ENCODE results near the gene APBB1IP.
A peak's percentile ranks its signal among the peaks of the same experiment; 100 is the strongest.
"Not testable (repeated sequence)": the region's sequence is repeated elsewhere in the genome, so short reads cannot be mapped to it uniquely, and the experiment has no call there.

Gene APBB1IP, protein sequence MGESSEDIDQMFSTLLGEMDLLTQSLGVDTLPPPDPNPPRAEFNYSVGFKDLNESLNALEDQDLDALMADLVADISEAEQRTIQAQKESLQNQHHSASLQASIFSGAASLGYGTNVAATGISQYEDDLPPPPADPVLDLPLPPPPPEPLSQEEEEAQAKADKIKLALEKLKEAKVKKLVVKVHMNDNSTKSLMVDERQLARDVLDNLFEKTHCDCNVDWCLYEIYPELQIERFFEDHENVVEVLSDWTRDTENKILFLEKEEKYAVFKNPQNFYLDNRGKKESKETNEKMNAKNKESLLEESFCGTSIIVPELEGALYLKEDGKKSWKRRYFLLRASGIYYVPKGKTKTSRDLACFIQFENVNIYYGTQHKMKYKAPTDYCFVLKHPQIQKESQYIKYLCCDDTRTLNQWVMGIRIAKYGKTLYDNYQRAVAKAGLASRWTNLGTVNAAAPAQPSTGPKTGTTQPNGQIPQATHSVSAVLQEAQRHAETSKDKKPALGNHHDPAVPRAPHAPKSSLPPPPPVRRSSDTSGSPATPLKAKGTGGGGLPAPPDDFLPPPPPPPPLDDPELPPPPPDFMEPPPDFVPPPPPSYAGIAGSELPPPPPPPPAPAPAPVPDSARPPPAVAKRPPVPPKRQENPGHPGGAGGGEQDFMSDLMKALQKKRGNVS

DNA sequence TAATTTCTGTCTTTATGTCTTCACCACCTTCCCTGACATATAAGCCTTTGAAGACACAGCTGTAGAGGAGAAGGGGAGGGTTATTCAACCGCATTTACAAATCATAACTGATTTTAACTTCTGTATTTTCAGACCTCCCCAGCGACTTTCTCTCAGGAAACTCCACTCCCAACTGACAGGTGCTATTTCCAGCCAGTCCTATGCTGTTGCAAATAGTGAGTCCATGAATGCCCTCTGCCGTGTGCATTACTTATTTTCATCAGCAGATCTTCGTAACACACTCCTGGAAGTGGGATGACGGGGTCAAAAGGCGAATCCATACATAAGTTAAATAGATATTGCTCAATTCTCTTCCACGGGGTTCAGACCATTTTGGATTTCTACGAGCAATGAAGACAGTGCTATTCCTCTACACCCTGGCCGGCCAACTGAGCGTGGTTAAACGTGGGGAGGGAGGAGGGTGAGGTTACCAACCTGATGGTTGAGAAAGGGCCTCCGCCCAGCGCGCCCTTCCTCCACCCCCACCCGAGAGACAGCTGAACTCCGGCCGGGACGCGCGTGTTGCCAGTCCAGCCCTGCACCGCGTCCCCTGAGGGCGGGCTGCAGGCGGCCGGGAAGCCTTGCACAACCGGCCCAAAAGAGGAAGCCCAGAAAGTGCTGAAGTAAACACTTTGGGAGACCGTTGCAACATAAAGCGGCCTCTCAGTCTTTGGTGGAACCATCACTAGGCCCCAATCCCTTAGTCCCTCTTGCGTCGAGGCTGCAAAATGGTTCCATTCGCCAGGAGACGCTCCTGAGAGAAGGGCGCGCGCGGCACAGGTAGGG is at the start of gene APBB1IP:
Gene APBB1IP, plus strand, starts transcription at position 705 of the 825 bp plus-strand sequence. CDS start 53,986 bp downstream, outside the sequence.
- DNase-seq: peak; percentile 54 to 60

DNA sequence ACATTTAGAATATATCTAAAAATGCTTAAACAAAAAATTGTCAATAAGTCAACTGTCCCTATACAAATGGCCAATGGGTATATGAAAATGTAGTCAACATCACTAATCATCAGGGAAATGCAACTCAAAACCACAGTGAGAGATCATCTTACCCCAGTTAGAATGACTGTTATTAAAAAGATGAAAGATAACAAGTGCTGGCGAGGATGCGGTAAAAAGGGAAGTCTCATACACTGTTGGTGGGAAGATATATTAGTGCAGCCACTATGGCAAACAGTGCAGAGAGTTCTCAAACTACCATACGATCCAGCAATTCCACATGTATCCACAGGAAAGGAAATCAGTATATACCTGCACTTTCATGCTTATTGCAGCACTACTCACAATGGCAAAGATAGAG is 48.6 kb upstream of the APBB1IP start:
- DNase-seq: no peak

DNA sequence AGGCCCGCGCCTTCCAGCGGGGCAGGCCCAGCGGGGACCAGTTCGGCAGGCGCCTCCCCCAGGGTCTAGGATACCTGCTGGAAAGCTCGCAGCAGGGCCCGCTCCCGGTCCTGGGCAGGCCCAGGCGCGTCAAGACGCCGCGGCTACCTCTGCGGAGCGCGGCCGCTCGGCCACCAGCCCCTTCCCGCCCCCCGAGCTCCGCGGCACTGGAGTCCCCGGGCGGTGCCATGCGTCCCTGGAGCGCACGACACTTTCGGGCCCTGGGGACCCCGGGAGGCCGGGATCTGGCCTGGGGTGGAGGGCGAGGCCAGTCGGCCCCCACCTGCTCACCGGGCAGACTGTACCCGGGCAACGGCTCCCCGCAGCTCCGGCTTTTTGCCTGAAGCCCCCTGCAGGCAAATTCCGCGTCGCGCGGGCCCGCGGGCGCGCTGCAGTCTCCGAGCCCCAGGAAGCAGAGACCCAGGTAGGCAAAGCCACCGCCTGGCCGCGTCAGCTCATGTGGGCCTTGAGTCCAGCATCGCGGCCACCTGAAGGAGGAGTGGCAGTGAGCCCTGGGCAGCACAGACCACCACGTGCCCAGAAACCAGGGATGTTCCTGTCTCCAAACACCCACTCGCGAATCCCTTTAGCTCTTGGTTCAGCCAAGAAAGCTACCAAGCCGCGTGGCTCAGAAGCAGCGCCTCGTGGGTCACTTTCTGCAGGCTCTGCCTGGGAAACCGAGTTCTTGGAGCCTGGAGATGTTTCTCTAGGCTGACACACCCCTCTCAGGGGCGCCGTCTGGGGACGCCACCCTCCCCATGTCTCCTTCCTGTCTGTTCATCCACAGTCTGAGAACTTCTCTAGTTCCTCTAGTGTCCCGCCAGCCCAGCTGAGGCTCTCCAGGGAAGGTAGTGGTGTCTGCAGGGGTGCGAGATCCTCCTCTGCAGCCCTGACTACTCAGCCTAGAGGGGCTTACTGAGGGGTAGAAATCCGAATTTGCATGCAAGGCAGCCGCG is 46.1 kb upstream of the APBB1IP start:
- peak in 1 of 2 donors; percentile 18 for DNase-seq

DNA sequence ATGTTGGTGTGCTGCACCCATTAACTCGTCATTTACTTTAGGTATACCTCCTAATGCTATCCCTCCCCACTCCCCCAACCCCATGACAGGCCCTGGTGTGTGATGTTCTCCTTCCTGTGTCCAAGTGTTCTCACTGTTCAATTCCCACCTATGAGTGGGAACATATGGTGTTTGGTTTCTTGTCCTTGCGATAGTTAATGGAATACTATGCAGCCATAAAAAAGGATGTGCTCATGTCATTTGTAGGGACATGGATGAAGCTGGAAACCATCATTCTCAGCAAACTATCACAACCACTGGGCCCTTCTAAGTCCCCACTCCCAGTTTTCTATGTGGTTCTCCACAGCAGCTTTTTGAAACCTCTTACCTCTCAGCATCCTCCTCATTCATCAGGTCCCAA is 39.8 kb upstream of the APBB1IP start:
- DNase-seq: not testable (repeated sequence)

DNA sequence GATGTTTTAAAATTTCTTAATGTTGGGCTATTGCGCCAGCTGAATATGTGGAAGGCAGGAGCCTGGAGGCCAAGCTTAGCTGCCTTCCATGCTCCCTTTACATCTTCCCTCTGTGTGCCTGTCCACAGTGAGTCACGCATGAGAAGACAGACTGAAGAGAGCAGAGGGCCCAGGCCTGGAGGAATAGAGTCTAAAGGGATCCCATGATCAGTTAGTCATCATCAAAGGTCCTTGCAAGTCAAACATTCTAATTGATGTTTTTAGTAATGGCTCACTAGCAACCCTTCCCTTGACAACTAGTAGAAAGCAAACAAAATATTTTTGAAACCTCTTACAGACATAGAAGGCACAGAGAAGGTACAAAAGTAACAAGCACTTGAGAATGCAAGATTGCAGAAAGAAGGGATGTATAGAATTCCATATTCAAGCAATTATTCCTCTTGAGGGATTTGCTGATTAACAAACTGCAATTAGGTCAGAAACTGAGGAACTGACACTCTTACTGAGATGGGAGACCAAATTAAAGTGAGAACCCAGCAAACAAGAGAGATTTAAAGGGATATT is 30.7 kb upstream of the APBB1IP start:
- no peak for DNase-seq

DNA sequence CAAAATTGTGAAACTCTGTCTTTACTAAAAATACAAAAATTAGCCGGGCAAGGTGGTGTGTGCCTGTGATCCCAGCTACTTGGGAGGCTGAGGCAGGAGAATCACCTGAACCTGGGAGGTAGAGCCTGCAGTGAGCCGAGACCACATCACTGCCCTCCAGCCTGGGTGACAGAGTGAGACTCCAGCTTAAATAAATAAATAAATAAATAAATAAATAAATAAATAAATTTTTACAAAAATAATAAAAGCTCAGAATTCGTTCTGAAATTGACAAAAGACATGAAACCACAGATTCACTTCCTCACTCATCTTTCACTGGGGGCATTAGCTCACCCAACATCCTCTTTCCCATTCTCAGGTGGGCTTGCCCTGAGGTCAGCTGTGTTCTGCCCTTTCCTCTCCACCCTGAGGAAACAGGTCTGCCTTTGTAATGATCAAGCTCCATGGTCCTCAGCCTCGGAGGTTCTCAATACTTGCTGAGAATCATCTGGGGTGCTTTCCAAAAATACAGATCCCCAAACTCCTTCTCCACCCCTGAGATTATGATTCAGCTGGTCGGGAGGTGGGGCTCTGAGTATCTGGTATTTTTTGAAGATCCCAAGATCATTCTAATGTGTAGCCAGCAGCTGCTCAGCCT is 29.2 kb upstream of the APBB1IP start:
- no peak for DNase-seq

DNA sequence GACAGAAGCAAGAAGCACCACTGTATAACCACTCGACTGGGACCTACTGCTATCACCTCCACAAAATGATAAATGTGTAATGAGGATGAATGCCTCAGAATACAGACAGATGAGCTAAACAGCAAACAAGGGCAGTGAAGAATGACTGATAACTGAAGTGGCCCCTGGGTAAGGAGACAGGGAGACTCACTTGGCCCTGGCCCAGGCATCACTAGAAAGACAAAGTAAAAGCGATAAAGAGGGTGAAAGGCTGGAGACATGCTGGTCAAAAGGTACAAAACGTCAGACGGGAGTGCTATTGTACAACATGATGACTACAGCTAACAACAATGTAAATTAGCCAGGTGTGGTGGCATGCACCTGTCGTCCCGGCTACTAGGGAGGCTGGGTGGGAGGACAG is 27.8 kb upstream of the APBB1IP start:
- DNase-seq: no peak

DNA sequence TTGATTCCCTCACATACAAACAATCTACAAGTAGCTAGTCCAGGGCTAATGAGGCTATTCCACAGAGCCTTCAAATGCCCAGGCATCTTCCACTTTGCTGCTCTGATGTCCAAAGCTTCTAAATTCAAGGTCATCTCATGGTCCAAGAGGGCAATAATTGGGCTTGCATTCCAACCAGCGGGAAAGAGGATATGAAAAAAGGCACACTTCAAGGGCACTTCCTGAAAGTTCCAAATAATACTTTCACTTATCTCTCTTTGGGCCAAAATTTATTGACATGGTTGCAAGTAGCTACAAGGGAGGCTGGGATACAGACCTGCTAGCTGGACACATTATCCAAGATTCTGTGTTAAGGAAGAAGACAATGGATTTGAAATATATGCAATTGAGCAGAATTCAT is 25.2 kb upstream of the APBB1IP start:
- no peak for DNase-seq

DNA sequence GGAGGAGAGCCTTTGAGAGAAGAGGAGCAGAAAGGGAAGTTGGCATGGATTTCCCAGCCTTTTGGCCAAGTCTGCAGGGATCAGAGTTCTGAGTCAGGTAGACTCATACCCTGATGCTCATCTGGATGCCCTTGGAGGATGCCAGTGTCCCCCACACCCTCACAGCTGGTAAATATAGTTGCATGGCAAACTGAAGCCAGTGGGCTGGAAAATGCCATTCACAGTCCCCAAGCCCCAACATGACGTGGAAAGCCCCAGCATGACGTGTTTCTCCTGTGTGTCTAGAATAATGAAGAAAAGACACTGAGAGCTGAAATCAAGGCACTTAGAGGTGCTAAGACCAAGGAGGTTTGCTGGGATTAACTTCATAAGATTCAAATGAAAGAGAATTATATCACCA is 24.8 kb upstream of the APBB1IP start:
- no peak for DNase-seq

DNA sequence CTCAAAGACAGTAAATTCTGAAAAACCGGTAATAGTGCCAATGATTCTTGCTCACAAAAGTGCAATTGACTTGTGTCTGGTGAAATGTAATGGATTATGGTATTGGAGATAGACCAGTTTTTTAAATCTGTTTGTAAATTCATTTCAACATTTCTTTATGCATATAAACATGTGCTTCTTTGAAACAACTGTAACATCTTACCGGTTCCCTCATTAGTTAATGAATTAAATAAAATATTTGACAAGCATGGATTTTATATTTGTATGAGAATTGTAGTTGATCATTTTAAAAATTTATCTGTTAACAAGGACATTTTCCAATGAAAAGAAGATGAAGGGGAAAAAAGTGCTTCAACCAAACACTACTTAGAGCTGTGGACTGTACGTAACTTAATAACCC is 21.0 kb upstream of the APBB1IP start:
- no peak for DNase-seq

DNA sequence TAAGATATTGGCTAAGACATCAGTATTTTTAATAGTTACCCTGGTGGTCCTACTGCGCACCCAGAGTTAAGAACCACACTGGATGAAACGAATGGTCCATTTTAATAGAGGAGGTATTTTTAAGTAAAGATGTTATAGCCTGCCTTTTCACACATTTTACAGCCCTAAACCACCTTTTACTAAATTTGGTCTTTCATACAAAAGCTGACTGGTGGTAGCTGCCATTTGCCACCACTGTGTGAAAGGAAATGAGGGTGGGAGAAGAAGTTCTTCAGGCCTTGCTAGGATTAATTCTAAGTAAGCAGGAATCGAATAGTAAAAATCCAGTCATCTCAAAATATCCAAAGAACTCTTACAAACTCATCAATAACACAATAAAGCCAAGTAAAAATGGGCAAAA is 15.2 kb upstream of the APBB1IP start:
- DNase-seq: no peak

DNA sequence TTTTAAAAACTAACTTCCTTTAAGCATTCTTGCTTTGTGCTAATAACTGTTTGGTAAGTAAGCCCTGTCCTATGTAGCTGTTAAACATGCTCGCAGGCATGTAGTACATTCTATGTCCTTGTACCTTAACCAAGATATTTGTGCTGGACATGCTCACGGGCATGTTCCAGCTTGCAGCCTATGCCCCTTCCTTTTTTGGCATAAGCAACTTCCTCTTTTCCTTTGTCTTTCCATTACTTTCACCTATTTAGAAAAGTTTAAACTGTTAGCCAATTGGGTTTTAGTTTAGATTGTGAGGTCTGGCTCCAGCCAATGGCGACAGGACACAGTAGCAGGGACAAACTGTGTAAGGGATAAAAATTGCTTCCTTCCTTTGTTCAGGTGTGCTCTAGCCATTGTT is 14.4 kb upstream of the APBB1IP start:
- DNase-seq: no peak

DNA sequence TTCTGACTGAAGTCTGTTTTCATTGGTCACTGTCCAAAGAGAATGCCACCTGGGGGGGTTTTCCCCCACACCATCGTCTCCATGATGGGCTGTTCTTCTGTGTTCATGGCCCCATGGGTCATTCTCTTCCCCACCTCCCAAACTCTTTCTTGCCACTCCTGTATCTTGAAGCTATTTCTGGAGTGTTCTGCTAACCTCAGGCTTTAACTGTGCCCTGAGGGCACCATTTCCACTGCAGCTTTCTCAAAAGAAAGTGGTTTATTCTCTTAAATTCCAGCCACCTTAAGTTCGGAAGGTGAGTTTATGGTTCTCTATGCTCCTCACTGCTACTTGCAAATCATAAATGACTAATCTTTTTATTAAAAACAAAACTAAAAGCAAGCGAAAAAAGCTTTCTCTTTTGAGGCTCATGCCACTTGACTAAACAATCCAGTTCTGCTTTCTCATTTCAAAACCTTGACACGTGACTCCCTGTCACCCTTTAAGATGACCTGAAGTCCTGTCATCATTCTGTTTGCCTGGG is 7.4 kb upstream of the APBB1IP start:
- peak in 1 of 2 donors; percentile 40 for DNase-seq

DNA sequence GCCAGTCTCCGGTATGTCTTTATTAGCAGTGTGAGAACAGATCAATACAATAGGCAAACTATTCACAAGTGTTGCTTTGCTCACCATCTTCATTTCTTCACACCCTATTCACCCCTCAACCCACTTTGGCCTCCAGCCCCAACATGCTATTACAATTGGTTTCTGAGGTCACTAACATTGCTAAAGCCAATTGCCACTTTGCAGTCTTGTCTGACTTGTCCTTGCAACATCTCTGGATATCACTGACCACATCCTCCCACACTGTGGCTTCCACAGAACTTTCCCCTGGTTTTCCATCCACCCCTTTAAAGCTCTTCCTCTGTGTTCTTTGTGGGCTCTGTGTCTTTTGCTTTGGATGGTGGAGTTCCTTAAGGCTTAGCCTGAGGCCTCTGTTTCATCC is 5.2 kb upstream of the APBB1IP start:
- DNase-seq: no peak

DNA sequence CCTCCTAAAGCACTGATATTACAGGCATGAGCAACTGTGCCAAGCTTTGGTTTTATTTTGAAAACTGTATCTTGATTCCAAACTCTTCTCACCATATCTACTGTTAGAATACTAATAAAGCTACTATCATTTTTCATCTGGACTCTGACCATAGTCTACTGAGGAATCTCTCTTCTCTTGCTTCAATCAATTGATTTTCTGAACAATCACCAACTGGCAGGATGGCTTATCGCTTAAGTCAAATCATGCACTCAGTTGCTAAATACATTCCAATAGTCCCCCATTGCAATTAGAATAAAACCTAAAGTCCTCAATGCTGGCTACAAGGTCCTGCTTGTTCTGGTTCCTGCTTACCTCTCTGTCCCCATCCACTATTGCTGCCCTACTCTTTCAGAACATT is 2.3 kb upstream of the APBB1IP start:
- DNase-seq: no peak

DNA sequence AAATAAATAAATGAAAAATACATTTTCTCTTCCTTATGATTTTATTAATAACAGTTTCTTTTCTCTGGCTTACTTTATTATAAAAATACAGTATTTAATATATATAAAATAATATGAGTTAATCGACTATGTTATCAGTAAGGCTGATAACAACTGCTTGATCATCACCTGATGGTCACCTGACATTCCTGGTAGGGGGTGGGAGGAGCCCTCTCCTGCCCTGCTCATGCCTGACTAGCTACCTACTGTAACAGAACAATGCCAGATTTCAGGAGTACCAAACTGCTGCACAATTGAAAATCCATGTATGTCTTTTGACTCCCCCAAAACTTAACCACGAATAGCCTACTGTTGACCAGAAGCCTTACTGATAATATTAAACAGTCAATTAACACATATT is 1.3 kb upstream of the APBB1IP start:
- no peak for DNase-seq

DNA sequence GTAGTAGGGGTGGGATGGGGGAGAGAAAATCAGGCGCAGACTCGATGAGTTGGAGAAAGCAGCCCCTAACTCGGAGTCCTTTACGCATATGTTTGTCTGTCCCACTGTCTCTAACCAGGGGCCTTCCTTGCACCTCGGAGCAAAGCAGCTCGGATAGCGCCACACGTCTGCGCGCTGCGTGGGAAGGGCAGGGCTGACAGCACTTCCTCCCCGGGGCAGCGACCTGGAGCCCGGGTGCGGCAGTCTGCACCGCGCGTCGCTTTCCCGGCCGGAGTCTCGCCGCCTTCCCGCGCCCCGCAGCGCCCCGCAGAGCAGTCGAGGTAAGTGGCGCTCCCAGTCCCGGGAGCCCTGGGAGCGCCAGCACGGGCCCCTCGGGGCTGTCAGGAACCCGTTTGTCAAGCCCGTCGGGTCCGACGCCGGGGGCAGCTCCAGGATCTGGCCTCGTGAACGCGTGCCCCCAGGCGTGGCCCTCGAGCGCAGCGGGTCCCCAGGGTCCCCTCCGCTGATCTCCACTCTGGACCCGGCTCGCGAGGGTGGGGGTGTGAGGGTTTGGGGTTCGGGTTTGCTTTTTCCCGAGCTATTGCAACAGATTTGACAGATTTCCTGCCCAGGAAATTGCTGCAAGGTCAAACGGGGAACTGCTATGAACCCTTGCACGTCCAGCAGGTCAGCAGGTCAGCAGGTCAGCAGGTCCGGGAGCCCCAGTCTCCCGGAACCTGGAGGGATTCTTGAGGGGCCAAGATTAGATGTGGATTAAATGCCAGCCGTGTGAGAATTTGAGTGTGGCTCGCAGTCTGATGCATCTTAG is 597 bp downstream of the APBB1IP start:
- DNase-seq: peak; percentile 78 to 79

DNA sequence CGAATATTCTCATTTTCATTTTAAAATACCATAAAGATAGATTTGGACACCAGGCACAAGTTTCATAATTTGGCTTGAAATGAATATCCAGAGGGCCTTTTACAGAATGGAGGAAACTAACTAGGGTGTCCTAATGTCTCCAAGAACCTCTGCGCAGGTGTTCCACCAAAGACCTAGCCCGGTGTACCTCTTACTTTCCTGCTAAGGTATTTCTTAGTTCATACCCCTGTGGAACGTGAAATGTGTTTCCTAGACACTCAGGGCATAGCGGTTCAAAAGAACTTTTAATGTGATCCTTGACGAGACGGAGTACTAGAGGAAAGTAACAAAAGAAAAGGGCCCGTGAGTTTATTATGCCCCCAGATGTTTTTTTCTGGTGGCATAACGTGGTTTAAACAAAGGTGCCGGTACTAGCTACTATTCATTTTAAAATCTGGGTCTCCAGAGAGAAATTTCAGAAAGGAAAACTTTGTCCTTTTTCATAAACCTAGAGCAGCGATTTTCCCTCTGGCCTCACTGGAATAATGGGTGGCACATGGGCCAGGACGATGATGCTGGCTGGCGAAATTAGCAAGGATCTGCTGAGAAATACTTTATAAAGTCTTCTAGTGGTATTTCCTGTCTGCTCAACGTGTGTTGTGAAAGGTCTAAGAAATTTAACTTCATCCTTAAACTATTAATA is 1.4 kb downstream of the APBB1IP start:
- DNase-seq: no peak

DNA sequence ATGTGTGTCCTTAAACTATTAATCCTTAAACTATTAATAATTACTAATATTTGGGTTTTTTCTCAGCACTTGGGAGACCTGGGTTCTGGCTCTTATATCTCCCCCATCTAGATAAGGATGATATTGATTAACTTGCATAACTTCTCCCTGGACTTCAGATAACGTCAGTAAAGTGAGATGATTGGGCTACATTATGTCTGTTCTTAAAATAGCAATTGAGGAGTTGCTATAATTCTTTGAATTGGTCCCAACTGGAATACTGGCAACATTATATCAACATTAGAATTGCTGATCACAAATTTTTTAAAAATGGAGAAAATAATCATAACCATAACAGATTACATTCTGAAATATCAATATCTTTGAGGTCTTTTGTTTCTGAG is 1.9 kb downstream of the APBB1IP start:
- DNase-seq: no peak

Data from stimulated activated CD4-positive, alpha-beta T cell treated with anti-CD3 and anti-CD28 coated beads, Interleukin-2, amount 100 ng/mL, for 24 hours (primary cell).